SIG-M5 (cell line): ENCODE measurements around the gene OR5AU1.
"Not testable (repeated sequence)": the region's sequence is repeated elsewhere in the genome, so short reads cannot be mapped to it uniquely, and the experiment has no call there.

Experiments
- DNase-seq: peaks from one replicate; lab custom pipeline; 2025; lab: John Stamatoyannopoulos, UW

OR5AU1 gene

GRCh38 chr14:21171128-21171527 is 15.3 kb upstream of the OR5AU1 start:
- no peak for DNase-seq

GRCh38 chr14:21169573-21169972 is 13.7 kb upstream of the OR5AU1 start:
- DNase-seq, result no peak

DNA sequence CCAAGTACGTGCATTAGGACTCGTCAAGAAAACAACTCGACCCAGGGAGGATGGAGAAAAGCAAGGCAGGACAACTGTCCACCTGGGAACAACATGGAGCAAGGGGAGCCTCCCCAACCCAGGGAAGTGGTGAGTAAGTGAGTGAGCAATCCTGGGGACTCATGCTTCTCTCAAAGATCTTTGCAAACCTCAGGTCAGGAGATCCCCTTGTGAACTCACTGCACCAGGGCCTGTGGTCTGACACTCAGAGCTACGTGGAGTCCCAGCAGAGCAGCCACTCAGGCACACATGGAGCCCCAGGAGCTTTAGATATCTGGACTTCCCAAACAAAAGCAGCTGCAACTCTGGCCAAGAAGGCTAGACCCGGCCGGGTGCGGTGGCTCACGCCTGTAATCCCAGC is 12.2 kb upstream of the OR5AU1 start:
- no peak for DNase-seq

- DNase-seq, result not testable (repeated sequence)
These were observed 9.8 kb upstream of the OR5AU1 start for GRCh38 chr14:21165670-21166069.

DNA sequence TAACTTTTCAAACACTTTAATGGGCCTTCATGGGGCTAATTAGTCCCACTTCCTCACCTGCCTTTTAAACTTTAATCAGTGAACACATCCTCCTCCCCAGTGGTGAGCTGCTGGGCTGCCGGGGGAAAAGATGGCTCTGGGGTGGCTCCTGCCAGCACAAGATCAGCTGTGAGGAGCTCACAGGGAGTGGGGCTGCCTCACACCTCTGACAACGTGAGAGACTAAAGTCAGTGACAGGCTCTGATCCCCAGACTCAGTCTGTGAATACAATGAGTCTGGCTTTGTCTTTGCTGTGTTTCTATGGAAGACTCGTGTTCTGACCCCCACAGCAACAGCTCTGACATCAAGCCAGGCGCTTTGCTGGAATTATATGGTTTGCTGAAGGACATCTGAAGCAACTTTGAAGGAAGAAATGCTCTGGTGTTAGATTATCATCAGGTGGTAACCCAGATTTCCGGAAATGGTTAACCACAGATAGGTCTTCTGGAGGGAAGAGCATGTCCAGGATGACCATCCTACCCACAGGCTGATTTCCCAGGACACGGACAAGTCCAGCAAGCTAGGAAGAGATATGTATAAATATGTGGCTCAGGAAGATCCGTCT is 9.2 kb upstream of the OR5AU1 start:
- DNase-seq, result not testable (repeated sequence)

DNA sequence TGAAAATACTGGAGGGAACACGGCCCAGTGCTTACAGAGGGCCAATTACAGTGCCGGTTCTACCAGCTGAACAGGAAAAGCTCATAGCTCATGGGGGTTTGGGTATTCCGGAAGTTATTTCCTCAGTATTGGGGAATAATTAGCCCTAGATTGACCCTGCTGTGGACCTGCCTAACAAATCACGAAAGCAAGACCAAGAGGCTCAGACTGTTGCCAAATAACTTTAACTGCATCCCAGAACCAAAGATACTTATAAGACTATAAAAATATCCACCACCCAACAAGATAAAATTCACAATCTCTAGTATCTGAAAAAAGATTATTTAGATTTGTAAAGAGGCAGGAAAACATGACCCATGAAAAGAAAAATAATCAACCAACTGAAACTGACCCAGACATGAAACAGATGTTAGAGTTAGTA is 8.0 kb upstream of the OR5AU1 start:
- no peak for DNase-seq

DNA sequence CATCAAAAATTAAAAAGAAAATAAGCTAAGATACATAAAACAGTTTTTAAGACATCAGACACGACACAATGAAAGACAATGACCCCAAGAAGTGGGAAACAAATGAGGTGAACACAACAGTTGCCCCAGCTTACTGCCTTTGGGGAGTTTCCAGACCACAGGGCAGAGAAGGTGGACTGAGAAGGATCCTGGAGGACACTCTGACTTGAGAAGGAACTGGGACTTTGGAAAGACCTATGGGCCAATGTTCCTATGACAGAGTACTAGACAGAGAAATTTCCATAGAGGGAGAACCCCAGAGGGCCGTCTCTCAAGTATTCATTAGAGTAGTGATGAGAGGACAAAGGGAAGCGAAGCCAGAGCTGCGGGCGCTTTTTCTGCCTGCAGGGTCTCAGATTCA is 6.2 kb upstream of the OR5AU1 start:
- DNase-seq, result no peak

DNA sequence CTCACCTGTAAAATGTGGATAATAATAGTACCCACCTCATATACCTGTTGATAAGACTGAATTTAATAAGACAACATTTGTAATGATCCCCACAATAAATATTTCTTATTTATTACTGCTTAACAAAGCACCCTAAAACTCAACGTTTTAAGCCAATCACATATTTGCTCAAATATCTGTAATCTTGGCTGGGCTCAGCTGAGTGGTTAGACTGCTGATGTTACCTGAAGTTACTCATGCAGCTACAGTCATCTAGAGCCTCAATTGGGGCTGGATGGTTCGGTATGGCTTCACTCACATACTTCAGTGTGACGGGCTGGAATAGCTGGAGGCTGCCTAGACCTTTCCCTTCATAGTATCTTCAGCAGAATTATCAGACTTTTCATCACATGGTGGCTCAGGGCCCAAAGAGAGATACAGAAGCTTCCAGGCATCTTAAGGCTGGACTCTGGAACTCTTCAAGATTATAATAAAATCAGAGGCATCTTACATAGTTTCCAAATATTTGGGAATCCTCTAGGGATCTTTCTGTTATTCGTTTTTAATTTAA is 4.3 kb upstream of the OR5AU1 start:
- DNase-seq, result no peak

GRCh38 chr14:21158175-21158574 is 2.3 kb upstream of the OR5AU1 start:
- not testable (repeated sequence) for DNase-seq

DNA sequence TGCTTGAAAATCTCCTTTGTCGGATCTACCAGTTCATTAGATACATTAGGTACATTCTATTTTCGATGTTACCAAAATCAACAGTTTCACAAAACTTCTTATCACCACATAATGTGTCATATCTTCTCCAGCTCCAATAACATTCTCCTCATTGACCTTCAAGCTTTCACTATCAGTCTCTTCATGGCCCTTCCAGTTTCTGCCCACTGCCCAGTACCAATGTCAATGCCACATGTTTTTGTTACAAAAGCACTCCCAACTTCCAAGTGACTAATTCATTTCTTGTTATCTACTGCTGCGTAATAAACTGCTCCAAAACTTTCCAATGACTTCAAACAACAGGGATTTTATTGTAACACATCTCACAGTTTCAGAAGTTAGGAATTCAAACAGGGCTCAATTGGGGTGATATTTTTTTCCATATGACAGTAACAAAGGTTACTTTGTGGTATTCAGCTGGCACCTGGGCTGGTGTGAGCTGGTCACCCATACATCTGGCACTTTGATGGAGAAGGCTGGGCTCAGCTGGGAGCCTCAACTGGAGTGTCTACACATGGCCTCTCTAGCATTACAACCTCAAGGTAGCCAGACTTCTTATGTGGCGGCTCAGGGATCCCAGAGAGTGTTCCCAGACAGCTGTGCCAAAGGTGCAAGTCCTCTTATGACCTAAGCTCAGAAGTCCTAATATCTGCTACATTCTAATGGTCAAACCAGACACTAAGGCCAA is 6.1 kb downstream of the OR5AU1 start:
- DNase-seq, result no peak

DNA sequence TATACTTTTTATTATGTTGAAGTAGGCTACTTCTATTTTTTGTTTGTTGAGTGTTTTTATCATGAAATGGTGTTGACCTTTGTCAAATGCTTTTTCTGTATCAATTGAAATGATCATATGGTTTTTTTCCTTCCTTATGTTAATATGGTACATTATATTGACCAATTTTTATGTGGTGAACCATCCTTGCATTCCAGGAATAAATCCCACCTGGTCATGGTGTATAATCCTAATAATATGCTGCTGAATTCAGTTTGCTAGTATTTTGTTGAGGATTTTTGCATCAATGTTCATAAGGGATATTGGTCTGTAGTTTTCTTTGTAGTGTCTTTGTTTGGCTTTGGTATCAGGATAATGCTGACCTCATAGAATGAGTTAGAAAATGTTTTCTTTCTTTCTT is 10.4 kb downstream of the OR5AU1 start:
- DNase-seq, result no peak

DNA sequence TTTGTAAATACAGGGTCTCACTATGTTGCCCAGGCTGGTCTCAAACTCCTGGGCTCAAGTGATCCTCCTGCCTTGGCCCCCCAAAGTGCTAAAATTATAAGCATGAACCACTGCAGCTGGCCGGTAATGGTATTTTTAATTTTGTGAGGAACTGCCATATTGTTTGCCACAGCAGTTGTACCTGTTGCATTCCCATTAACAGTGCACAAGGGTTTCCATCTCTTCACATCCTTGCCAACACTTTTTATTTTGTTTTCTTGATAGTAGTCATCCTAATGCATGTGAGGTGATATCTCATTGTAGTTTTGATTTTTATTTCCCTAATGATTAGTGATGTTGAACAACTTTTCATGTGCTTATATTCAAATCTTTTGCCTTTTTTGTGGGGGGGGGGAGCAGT is 13.5 kb downstream of the OR5AU1 start:
- DNase-seq, result no peak

DNA sequence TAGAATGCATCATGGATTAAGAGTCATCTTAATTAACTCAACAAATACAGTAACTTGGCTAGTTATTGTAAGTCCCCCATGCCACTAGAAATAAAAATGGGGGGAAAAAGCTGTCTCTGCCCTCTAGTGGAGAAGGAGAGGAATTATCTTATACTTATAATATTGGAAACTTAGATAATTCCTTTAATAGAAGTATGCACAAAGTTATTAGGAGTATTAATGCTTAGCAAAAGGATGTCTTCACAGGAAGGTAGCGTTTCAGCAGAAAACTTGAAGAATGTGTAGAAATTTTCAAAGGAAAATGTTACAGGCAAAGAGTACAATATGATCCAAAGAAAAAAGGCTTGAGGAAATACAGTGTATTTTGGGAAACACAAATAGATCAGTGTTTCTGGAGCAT is 19.8 kb downstream of the OR5AU1 start:
- DNase-seq, result no peak

GRCh38 chr14:21133901-21134300 is 22.0 kb downstream of the OR5AU1 start:
- no peak for DNase-seq

GRCh38 chr14:21123429-21123828 is 32.4 kb downstream of the OR5AU1 start:
- no peak for DNase-seq

GRCh38 chr14:21121122-21121521 is 34.7 kb downstream of the OR5AU1 start:
- no peak for DNase-seq

- no peak for DNase-seq
These were observed 35.2 kb downstream of the OR5AU1 start for GRCh38 chr14:21120686-21121085.

DNA sequence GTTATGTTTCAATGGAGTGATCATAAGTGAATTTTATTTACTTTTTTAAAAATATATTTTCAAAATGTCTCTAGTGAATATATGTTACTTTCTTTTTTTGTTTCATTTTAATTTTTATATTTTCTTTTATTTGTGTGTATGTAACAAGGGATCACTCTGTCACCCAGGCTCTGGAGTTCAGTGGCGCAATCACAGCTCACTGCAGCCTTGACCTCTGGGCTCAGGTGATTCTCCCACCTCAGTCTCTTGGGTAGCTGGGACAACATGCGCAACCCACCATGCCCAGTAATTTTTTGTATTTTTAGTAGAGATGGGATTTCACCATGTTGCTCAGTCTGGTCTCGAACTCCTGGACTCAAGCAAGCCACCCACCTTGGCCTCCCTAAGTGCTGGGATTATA is 36.9 kb downstream of the OR5AU1 start:
- no peak for DNase-seq

GRCh38 chr14:21113369-21113768 is 42.5 kb downstream of the OR5AU1 start:
- DNase-seq, result no peak

GRCh38 chr14:21112255-21112654 is 43.6 kb downstream of the OR5AU1 start:
- no peak for DNase-seq

GRCh38 chr14:21109377-21110138 is 46.3 kb downstream of the OR5AU1 start:
- DNase-seq, result no peak

- DNase-seq, result no peak
These were observed 47.1 kb downstream of the OR5AU1 start for GRCh38 chr14:21108791-21109190.

DNA sequence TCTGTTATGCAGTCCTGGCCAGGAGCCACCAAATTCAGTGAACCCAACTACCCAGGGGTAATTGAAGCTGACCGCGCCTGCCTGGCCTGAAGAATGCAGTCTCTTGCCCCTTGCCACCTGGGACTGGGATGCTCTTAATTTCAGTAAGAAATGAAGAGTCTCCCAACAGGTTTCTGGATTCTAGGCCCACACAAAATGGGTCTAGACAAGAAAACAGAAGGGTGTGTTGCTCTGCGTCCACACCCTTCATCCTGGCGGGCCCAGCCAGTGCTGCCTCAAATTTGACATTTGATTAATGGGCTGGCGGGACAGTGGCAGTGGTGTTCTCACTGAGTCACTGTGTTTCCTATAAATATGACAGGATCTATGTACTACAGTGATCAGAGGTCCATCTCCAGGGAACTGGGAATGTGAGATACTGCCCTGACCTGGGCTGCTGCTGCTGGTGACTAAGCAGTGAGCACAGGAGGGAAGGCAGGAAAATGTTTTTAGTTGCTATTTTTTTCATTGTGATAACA is 48.5 kb downstream of the OR5AU1 start:
- no peak for DNase-seq
